GM12878 (cell line): ENCODE data around the gene CHST14. TPM values are rescaled to one million over a fixed set of nuclear protein-coding genes. Genes with fewer than 3 reads are reported as not detected.

ENCODE experiments used
- ATAC-seq: fragments of 200-7000 bp; cut with Tn5 transposase; 3 replicates; pipeline ENCODE4 v1.9.1; 2020; ENCODE audit warnings: mild to moderate bottlenecking, moderate library complexity
- BruUV-seq: library from RNA; stranded (reverse); fragments of 400-500 nt; replicated peaks from 2 replicates; lab custom pipeline; 2021; lab: Mats Ljungman, UMichigan
- CTCF ChIA-PET: fragments of 300-600 bp; sonication (Branson Sonifier 250); formaldehyde crosslinking; extraction: SDS; loops from one replicate; lab custom pipeline; 2021; ENCODE audit warnings: inconsistent platforms; lab: Yijun Ruan, JAX
- POLR2A ChIA-PET: fragments of 350-600 bp; formaldehyde crosslinking; extraction: SDS; loops from one replicate; lab custom pipeline; 2021; ENCODE audit warnings: inconsistent platforms; lab: Charles Lee
- RAD21 ChIA-PET: fragments of 300-600 bp; sonication (Branson Sonifier 250); formaldehyde crosslinking; loops from one replicate; lab custom pipeline; 2023; ENCODE audit warnings: antibody characterized with exemption; ENCODE audit not compliant: unreplicated experiment; lab: Charles Lee
- SMC1A ChIA-PET: fragments of 300-600 bp; sonication (Branson Sonifier 250); formaldehyde crosslinking; loops from one replicate; lab custom pipeline; 2023; ENCODE audit not compliant: unreplicated experiment, uncharacterized antibody; lab: Charles Lee
- DNase-seq: peaks from one replicate; pipeline ENCODE4 v3.0.0-alpha.2; 2011; ENCODE audit warnings: low read depth, low spot score
- FAIRE-seq: peaks from 3 replicates; lab custom pipeline; 2011; peaks lifted over from hg19 to GRCh38; lab: Jason Lieb, UNC
- H2AFZ ChIP-seq: 2 replicates; pipeline ENCODE4 v1.6.0; 2011; ENCODE audit warnings: low read depth, low read length, control low read depth; ENCODE audit not compliant: control insufficient read depth
- H3K27ac ChIP-seq: 2 replicates; pipeline ENCODE4 v1.5.1; 2011; ENCODE audit warnings: control low read depth; ENCODE audit not compliant: control insufficient read depth, insufficient read depth
- H3K27me3 ChIP-seq, 2 experiments: replicated peaks in 1 of 2; 2 replicates each; pipeline versions ENCODE4 v1.6.0 to v1.6.1; 2011; ENCODE audit warnings: low read length in 1 of 2; ENCODE audit not compliant: control insufficient read depth in 2 of 2, insufficient read depth in 2 of 2
- H3K36me3 ChIP-seq, 2 experiments: 2 replicates each; pipeline ENCODE4 v1.5.1; 2011; ENCODE audit warnings: low read length in 1 of 2; ENCODE audit not compliant: control insufficient read depth in 2 of 2, insufficient read depth in 2 of 2
- H3K4me1 ChIP-seq: 2 replicates; pipeline ENCODE4 v1.6.1; 2011; ENCODE audit warnings: mild to moderate bottlenecking, low read length, moderate library complexity, mixed read lengths; ENCODE audit not compliant: control insufficient read depth, insufficient read depth
- H3K4me2 ChIP-seq: 2 replicates; pipeline ENCODE4 v1.6.0; 2011; ENCODE audit warnings: control low read depth; ENCODE audit not compliant: control insufficient read depth, insufficient read depth
- H3K4me3 ChIP-seq: fragments of 200-600 bp; sonication (generic); 2 replicates; pipeline ENCODE4 v1.5.1; 2016
- H3K79me2 ChIP-seq: 2 replicates; pipeline ENCODE4 v1.6.0; 2011; ENCODE audit warnings: low read length; ENCODE audit not compliant: control insufficient read depth, insufficient read depth
- H3K9ac ChIP-seq: 2 replicates; pipeline ENCODE4 v1.8.0; 2011; ENCODE audit warnings: low read length, control low read depth, mixed read lengths; ENCODE audit not compliant: control insufficient read depth, insufficient read depth
- H3K9me3 ChIP-seq: replicated peaks from 3 replicates; pipeline ENCODE4 v1.5.1; 2011; ENCODE audit warnings: mild to moderate bottlenecking, low read length; ENCODE audit not compliant: control insufficient read depth, insufficient read depth
- H4K20me1 ChIP-seq: 2 replicates; pipeline ENCODE4 v1.6.0; 2011; ENCODE audit not compliant: control insufficient read depth, insufficient read depth
- CHD2 ChIP-seq: IDR thresholded peaks from 2 replicates; pipeline ENCODE4 v1.6.1; 2011; ENCODE audit warnings: low read depth, low read length, improper control_type of control experiment, borderline replicate concordance
- EED ChIP-seq: sonication (generic); IDR thresholded peaks from 2 replicates; pipeline ENCODE4 v1.6.1; 2016; ENCODE audit warnings: antibody characterized with exemption, low read depth
- ESRRA ChIP-seq: IDR thresholded peaks from 2 replicates; pipeline ENCODE4 v1.6.1; 2012; ENCODE audit warnings: mild to moderate bottlenecking, low read length, improper control_type of control experiment
- FOS ChIP-seq: IDR thresholded peaks from 3 replicates; pipeline ENCODE4 v1.6.1; 2011; ENCODE audit warnings: borderline replicate concordance; ENCODE audit not compliant: insufficient read length; ENCODE audit errors: extremely low read depth
- IRF3 ChIP-seq: fragments of 450-650 bp; IDR thresholded peaks from 2 replicates; pipeline ENCODE4 v1.6.1; 2014; ENCODE audit warnings: mild to moderate bottlenecking
- PBX3 ChIP-seq: IDR thresholded peaks from 2 replicates; pipeline ENCODE4 v1.6.1; 2011; ENCODE audit warnings: mild to moderate bottlenecking, low read depth, low read length, moderate library complexity; ENCODE audit not compliant: insufficient replicate concordance
- POLR2AphosphoS2 ChIP-seq: IDR thresholded peaks from 2 replicates; pipeline ENCODE4 v1.6.1; 2011; ENCODE audit warnings: low read depth, mild to moderate bottlenecking, low read length, improper control_type of control experiment, moderate library complexity
- POU2F2 ChIP-seq: IDR thresholded peaks from 3 replicates; pipeline ENCODE4 v1.6.1; 2011; ENCODE audit warnings: low read depth, mild to moderate bottlenecking, low read length, borderline replicate concordance
- SMAD1 ChIP-seq: fragments of 450-650 bp; IDR thresholded peaks from 2 replicates; pipeline ENCODE4 v1.6.1; 2018; ENCODE audit warnings: mild to moderate bottlenecking, low read depth; ENCODE audit not compliant: partially characterized antibody
- SMARCA5 ChIP-seq: fragments of 450-650 bp; IDR thresholded peaks from 2 replicates; pipeline ENCODE4 v1.6.1; 2017; ENCODE audit warnings: mild to moderate bottlenecking
- SREBF1 ChIP-seq: IDR thresholded peaks from 2 replicates; pipeline ENCODE4 v1.6.1; 2012; ENCODE audit warnings: mild to moderate bottlenecking, low read length
- ZBED1 ChIP-seq: IDR thresholded peaks from 2 replicates; pipeline ENCODE4 v1.6.1; 2016; ENCODE audit warnings: borderline replicate concordance
- WGBS: methylation state at CpG from one replicate; pipeline ENCODE4 v1.1.6; 2016; ENCODE audit warnings: low lambda C conversion rate; ENCODE audit not compliant: insufficient replicate concordance, insufficient coverage; ENCODE audit errors: missing lambda C conversion rate; 5-methylcytosine and 5-hydroxymethylcytosine counted together
- in situ Hi-C: fragments of 300-500 bp; cut with MboI; formaldehyde crosslinking; loops from 9 replicates; pipeline ENCODE4 v1.14.3; 2018; ENCODE audit warnings: mixed read lengths
- intact Hi-C: fragments of 100-400 bp; cut with micrococcal nuclease; formaldehyde crosslinking; loops from one replicate; pipeline ENCODE4 v1.14.2; 2022; ENCODE audit not compliant: unreplicated experiment
- polyA plus RNA-seq, 11 experiments: library from polyadenylated mRNA; depleted of rRNA in 4 of 11; unstranded in 6 of 11; stranded (reverse) in 5 of 11; fragments of >200 nt; fragmentation: Nextera tagmentation in 4 of 11; fragmentation: Illumina TruSeq in 1 of 11; extraction: Ambion mirVana in 4 of 11; extraction: Trizol in 1 of 11; gene quantifications; 1 replicate in 1 of 11; 2 replicates in 10 of 11; pipeline versions ENCODE4 v1.2.1 to v1.2.3, GENCODE V29; 2011 to 2016; ENCODE audit warnings: inconsistent platforms in 2 of 11, missing spikeins in 2 of 11, low read depth in 1 of 11
- total RNA-seq, 4 experiments: library from RNA; depleted of rRNA in 3 of 4; stranded (reverse); fragments of >200 nt in 3 of 4; fragmentation: Illumina TruSeq in 1 of 4; extraction: Trizol in 1 of 4; gene quantifications; 2 replicates each; pipeline versions ENCODE4 v1.2.1 to v1.2.3, GENCODE V29; 2013 to 2021
- TF ChIP-seq, protein P1 (sequence below): fragments of 450-650 bp; IDR thresholded peaks from 2 replicates; pipeline ENCODE4 v1.6.1; 2018; ENCODE audit warnings: mild to moderate bottlenecking, low read depth, moderate library complexity; ENCODE audit not compliant: partially characterized antibody

Gene CHST14
- total and polyA plus RNA-seq, 10 of the 15 experiments (the other 5 are each of a cell fraction or from before 2014, with no cell fraction given), result 1.3 to 12.8 (median 6.2) TPM

DNA sequence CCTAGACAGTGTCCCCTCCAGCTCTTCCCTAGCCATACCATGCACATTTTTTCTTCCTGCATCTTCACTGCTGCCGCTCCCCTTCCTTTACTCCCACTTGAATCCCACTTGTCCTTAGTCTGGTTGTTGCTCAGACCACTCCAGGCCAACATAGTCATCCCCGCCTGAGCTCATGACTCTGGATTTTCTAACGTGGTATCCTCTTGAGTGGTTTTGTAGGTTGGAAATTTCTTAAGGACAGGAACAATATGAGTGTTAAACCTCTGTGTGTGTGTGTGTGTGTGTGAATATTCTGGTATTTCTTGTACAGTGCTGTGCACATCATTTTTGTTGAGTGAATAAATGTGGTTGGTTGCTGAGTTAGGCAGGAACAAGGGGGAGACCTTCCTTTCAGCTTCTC is 26.9 kb upstream of the CHST14 start (continued):
- TF ChIP-seq, protein P1, sequence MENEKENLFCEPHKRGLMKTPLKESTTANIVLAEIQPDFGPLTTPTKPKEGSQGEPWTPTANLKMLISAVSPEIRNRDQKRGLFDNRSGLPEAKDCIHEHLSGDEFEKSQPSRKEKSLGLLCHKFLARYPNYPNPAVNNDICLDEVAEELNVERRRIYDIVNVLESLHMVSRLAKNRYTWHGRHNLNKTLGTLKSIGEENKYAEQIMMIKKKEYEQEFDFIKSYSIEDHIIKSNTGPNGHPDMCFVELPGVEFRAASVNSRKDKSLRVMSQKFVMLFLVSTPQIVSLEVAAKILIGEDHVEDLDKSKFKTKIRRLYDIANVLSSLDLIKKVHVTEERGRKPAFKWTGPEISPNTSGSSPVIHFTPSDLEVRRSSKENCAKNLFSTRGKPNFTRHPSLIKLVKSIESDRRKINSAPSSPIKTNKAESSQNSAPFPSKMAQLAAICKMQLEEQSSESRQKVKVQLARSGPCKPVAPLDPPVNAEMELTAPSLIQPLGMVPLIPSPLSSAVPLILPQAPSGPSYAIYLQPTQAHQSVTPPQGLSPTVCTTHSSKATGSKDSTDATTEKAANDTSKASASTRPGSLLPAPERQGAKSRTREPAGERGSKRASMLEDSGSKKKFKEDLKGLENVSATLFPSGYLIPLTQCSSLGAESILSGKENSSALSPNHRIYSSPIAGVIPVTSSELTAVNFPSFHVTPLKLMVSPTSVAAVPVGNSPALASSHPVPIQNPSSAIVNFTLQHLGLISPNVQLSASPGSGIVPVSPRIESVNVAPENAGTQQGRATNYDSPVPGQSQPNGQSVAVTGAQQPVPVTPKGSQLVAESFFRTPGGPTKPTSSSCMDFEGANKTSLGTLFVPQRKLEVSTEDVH, result no peak
- TF ChIP-seq PBX3, result no peak
- no peak for TF ChIP-seq SREBF1
- TF ChIP-seq ZBED1, result no peak
- TF ChIP-seq SMAD1, result no peak
- TF ChIP-seq, all 136 proteins: peak for 0

DNA sequence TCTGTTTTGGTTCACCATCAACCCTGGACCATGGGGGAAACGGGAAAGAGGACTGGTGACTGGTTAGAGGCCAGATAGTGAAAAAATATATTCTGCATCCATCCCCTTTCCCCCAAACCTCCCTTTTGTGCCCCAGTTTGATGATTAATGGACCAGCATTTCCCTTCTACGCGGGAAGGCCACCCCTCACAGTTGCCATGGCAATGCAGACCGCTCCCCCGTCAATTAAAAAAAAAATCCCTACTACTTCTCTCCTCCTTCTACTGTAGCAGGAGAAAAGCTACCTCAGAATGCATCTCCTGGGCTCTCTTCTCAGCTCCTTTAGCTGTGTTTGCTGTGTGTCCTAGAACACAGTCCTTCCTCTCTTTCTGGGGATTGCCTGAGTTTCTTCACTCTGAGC is 26.0 kb upstream of the CHST14 start:
- Histone ChIP-seq H3K4me2 (peak overlapping the region; percentile 42; the same call in 1 of the 2 replicates), H4K20me1 (peaks cover 23% of the 10 kb centered on the region), H3K27ac (no peak overlapping the region), H3K36me3 (peaks cover 0 to 4% of the 10 kb centered on the region in 2 experiments; a peak in 1 of 4 replicates), H3K9me3 (no peaks in the 10 kb centered on the region), H3K79me2 (peaks cover 33% of the 10 kb centered on the region), H3K4me3 (no peak overlapping the region), H3K9ac (no peak overlapping the region), H2AFZ (no peak overlapping the region), H3K4me1 (peaks cover 9% of the 10 kb centered on the region), H3K27me3 (0 out of 4 replicates have a peak, but pooled peaks cover 0 to 1% of the 10 kb centered on the region in 2 experiments)
- CTCF ChIA-PET, result interaction anchor here (1.4 kb wide), 1 partner anchor 64 kb away, joined by 7 read pairs; no protein-coding TSS in a partner anchor
- ATAC-seq, result no peak
- no TSS peak for BruUV-seq
- in situ Hi-C loops (no loop called here), intact Hi-C loops (loop anchor here (10.0 kb wide), 1 partner anchor 150 kb away; the partner anchor contains the start of gene KNL1)
- no peak for DNase-seq
- FAIRE-seq, result no peak
- SMC1A ChIA-PET, result interaction anchor here (0.5 to 0.9 kb wide), 2 partner anchors 19 to 24 kb away, joined by 3 to 4 read pairs; no protein-coding TSS in a partner anchor
- 97% methylated on average over 5 of the region's 5 CpGs for WGBS
- RAD21 ChIA-PET, result interaction anchor here (0.6 to 1.0 kb wide), 3 partner anchors 10 to 20 kb away, joined by 3 to 4 read pairs (median 4); no protein-coding TSS in a partner anchor
- POLR2A ChIA-PET, result interaction anchor here (0.6 kb wide), 2 partner anchors 57 to 352 kb away, joined by 4 to 6 read pairs; no protein-coding TSS in a partner anchor
- TF ChIP-seq EED (no peak), ESRRA (no peak), CHD2 (no peak), SMARCA5 (no peak), POLR2AphosphoS2 (no peak), FOS (no peak), POU2F2 (no peak), IRF3 (no peak)
- TF ChIP-seq, protein P1, result no peak
